NCI-H226 (cell line): ENCODE results near the gene RND1.
"Not testable (repeated sequence)": the region's sequence is repeated elsewhere in the genome, so short reads cannot be mapped to it uniquely, and the experiment has no call there.

Source experiments
- DNase-seq: peaks from one replicate; pipeline ENCODE4 v3.0.0-alpha.2; 2015

RND1 gene

GRCh38 chr12:48865281-48866051 lies at the start of gene RND1:
Gene RND1, minus strand, starts transcription at chr12:48865870. Its CDS starts 103 bp downstream, at chr12:48865767.
- DNase-seq, result peak; percentile 95

GRCh38 chr12:48910196-48910595 lies 44.5 kb upstream of the RND1 start:
- no peak for DNase-seq

GRCh38 chr12:48909698-48910097 lies 44.0 kb upstream of the RND1 start:
- not testable (repeated sequence) for DNase-seq

- DNase-seq, result no peak
Measured at GRCh38 chr12:48907245-48907644, 41.6 kb upstream of the RND1 start.

GRCh38 chr12:48903982-48904411 lies 38.3 kb upstream of the RND1 start:
- DNase-seq, result no peak

GRCh38 chr12:48903363-48903981 lies 37.8 kb upstream of the RND1 start:
- no peak for DNase-seq

GRCh38 chr12:48901278-48901677 lies 35.6 kb upstream of the RND1 start:
- DNase-seq, result no peak

GRCh38 chr12:48899651-48900050 lies 34.0 kb upstream of the RND1 start:
- DNase-seq, result no peak

- DNase-seq, result no peak
Measured at GRCh38 chr12:48894271-48894670, 28.6 kb upstream of the RND1 start.

GRCh38 chr12:48890657-48891418 lies 25.2 kb upstream of the RND1 start:
- peak; percentile 66 for DNase-seq

- no peak for DNase-seq
Measured at GRCh38 chr12:48889679-48890078, 24.0 kb upstream of the RND1 start.

- peak; percentile 32 for DNase-seq
Measured at GRCh38 chr12:48883305-48884161, 17.9 kb upstream of the RND1 start.

- DNase-seq, result no peak
Measured at GRCh38 chr12:48882972-48883304, 17.3 kb upstream of the RND1 start.

GRCh38 chr12:48882315-48882687 lies 16.6 kb upstream of the RND1 start:
- no peak for DNase-seq

GRCh38 chr12:48881686-48882314 lies 16.1 kb upstream of the RND1 start:
- DNase-seq, result no peak

- no peak for DNase-seq
Measured at GRCh38 chr12:48880647-48881046, 15.0 kb upstream of the RND1 start.

GRCh38 chr12:48878548-48878947 lies 12.9 kb upstream of the RND1 start:
- DNase-seq, result no peak

- no peak for DNase-seq
Measured at GRCh38 chr12:48875944-48876515, 10.4 kb upstream of the RND1 start.

- not testable (repeated sequence) for DNase-seq
Measured at GRCh38 chr12:48873534-48873933, 7.9 kb upstream of the RND1 start.

GRCh38 chr12:48873096-48873495 lies 7.4 kb upstream of the RND1 start:
- DNase-seq, result no peak

- no peak for DNase-seq
Measured at GRCh38 chr12:48869191-48869590, 3.5 kb upstream of the RND1 start.

GRCh38 chr12:48868451-48868850 lies 2.8 kb upstream of the RND1 start:
- DNase-seq, result no peak
